ENCODE results near the gene KRTAP25-1. TPM values are rescaled to one million over a fixed set of nuclear protein-coding genes. Genes with fewer than 3 reads are reported as not detected.

The KRTAP25-1 gene
- total RNA-seq, 4 donors from 2014 or later, result not detected

DNA sequence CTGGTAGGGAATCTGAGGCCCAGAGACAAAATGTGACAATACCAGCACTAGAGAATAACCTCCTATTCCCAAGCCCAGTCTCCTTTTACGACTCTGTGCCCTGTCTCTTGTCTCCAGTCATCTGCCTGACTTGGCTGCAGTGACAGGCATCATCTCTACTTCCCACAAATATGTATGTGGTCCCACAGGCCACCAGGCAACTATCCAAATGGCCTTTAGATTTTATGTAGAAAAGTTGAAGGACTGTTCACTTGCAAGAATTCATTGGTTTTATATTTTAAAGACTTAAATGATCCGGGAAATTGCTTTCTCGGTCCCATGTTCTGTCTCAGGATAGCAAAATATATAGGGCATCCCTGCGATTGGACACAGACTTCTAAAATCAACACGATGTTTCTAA is 18.2 kb downstream of the KRTAP25-1 start:
- Histone ChIP-seq H3K27me3 (no peaks in the 10 kb centered on the region), H3K27ac (replicated peaks in 1 of 4) (no peak overlapping the region), H3K4me3 (no peak overlapping the region), H3K9me3 (peaks cover 0 to 4% (median 0%) of the 10 kb centered on the region in 4 donors), H3K4me1 (no peaks in the 10 kb centered on the region), H3K36me3 (no peaks in the 10 kb centered on the region)
- intact Hi-C loops (cut with DNase I), result no loop called here
- TF ChIP-seq POLR2A (IDR thresholded peaks at IDR 0.05; ENCODE audit: low read depth) (no peak), EP300 (IDR thresholded peaks at IDR 0.05) (no peak), POLR2AphosphoS5 (IDR thresholded peaks at IDR 0.05) (no peak)
- TF ChIP-seq, protein P1, sequence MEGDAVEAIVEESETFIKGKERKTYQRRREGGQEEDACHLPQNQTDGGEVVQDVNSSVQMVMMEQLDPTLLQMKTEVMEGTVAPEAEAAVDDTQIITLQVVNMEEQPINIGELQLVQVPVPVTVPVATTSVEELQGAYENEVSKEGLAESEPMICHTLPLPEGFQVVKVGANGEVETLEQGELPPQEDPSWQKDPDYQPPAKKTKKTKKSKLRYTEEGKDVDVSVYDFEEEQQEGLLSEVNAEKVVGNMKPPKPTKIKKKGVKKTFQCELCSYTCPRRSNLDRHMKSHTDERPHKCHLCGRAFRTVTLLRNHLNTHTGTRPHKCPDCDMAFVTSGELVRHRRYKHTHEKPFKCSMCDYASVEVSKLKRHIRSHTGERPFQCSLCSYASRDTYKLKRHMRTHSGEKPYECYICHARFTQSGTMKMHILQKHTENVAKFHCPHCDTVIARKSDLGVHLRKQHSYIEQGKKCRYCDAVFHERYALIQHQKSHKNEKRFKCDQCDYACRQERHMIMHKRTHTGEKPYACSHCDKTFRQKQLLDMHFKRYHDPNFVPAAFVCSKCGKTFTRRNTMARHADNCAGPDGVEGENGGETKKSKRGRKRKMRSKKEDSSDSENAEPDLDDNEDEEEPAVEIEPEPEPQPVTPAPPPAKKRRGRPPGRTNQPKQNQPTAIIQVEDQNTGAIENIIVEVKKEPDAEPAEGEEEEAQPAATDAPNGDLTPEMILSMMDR (IDR thresholded peaks at IDR 0.05), result no peak
- 78% methylated on average over 5 of the region's 5 CpGs for WGBS
- DNase-seq (ENCODE audit: extremely low spot score), result no peak

DNA sequence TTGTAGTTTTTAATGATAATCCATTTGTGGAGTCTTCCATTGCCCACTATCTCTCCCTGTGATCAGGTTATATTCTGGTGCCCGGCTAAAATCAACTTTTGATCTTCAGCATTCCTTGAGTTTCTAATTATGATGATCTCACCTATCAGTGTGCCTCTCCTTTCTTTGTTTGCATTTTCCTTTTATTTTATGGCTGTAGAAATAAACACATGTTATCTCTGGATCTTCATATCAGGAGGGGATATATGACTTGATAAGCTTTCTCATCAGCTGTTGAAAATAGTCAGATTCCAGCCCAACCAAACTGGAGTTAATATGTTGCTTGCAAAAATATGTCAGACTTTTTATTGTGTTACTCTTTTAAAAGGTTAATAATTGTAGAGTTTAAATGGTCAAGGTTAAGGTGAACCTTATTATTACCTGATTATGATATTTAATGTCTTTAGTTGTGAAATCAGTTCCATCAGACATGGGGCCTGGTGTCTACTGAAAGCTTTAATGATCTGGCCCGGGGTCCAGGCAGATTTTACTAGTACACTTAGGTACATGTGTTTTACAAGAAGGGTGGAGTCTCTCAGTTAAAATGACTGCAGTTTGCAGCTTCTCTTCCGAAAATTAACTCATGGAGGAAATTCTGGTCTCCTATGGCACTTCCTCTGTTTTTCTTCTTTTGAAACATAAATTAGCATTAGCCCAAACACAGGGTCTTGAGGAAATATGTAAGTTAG is 19.3 kb downstream of the KRTAP25-1 start:
- TF ChIP-seq POLR2AphosphoS5 (IDR thresholded peaks at IDR 0.05) (no peak), EP300 (IDR thresholded peaks at IDR 0.05) (no peak), POLR2A (IDR thresholded peaks at IDR 0.05; ENCODE audit: low read depth) (no peak)
- TF ChIP-seq, protein P1 (IDR thresholded peaks at IDR 0.05), result no peak
- 65% methylated on average over 3 of the region's 3 CpGs for WGBS
- Histone ChIP-seq H3K4me3 (no peak overlapping the region), H3K4me1 (no peaks in the 10 kb centered on the region), H3K27me3 (no peaks in the 10 kb centered on the region), H3K27ac (replicated peaks in 1 of 4) (no peak overlapping the region), H3K36me3 (no peaks in the 10 kb centered on the region), H3K9me3 (peaks cover 0 to 6% (median 2%) of the 10 kb centered on the region in 4 donors)
- intact Hi-C loops (cut with DNase I), result no loop called here
- no peak for DNase-seq (ENCODE audit: extremely low spot score)

DNA sequence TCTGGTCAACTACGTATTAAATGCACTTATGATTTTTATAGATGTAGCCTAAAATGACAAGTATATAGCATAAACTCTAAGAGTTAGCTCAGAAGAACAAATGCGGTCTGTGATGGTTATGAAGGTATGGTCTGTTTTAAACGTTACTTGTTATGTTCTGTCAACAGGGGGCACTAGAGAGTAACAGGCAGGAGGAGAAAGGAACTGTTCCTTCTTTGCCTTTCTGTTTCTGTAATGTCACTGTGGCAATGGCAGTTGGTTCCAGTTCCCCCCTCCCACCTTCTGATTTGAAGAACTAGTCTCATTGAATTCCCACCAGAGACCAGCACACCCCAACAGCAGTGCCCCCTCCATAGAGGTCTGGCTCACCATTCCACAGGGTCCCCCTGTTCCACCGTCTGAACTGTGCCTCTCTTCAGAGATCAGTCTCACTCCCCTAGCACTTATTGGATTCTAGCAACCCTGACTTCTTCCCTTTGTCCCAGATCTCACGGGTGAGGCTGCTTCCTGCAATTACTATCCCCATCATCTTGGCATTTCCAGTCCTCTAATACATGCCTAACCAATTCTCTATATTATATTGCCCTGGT is 20.6 kb downstream of the KRTAP25-1 start:
- WGBS, result 52% methylated on average over 5 of the region's 5 CpGs
- Histone ChIP-seq H3K27me3 (no peaks in the 10 kb centered on the region), H3K27ac (replicated peaks in 1 of 4) (no peak overlapping the region), H3K4me3 (no peak overlapping the region), H3K4me1 (no peaks in the 10 kb centered on the region), H3K36me3 (no peaks in the 10 kb centered on the region), H3K9me3 (peaks cover 0 to 6% (median 2%) of the 10 kb centered on the region in 4 donors)
- TF ChIP-seq EP300 (IDR thresholded peaks at IDR 0.05), result no peak
- TF ChIP-seq POLR2AphosphoS5 (IDR thresholded peaks at IDR 0.05), result no peak
- TF ChIP-seq POLR2A (IDR thresholded peaks at IDR 0.05; ENCODE audit: low read depth), result no peak
- DNase-seq (ENCODE audit: extremely low spot score), result no peak
- intact Hi-C loops (cut with DNase I), result no loop called here

DNA sequence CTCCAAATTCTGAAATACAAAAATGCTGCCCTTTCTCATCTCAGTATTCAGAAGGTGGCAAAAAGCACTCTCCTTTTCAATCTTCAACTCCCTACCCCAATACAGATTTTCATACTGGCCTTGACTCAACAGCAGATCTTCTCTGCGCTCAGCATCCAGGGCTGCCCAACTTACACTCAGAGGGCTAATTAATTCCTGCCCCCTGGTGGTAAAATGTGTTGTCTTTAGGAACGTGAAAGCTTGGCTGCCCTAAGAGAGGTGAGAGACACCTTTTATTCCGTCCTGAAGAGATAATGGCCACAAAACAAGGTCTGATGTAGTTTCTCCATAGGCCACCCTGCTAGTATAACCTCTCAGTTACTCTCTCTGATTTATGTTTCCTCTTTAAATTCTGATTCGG is 31.5 kb downstream of the KRTAP25-1 start:
- no peaks in the 10 kb centered on the region for H3K27me3 ChIP-seq
- H3K27ac ChIP-seq (replicated peaks in 1 of 4), result no peak overlapping the region
- no peaks in the 10 kb centered on the region for H3K9me3 ChIP-seq
- no peak for DNase-seq (ENCODE audit: extremely low spot score)
- 72% methylated on average over 4 of the region's 4 CpGs for WGBS
- TF ChIP-seq, protein P1 (IDR thresholded peaks at IDR 0.05), result no peak
- TF ChIP-seq POLR2AphosphoS5 (IDR thresholded peaks at IDR 0.05) (no peak), POLR2A (IDR thresholded peaks at IDR 0.05; ENCODE audit: low read depth) (no peak), EP300 (IDR thresholded peaks at IDR 0.05) (no peak)
- H3K4me3 ChIP-seq, result no peak overlapping the region
- H3K36me3 ChIP-seq, result no peaks in the 10 kb centered on the region
- intact Hi-C loops (cut with DNase I), result no loop called here
- no peaks in the 10 kb centered on the region for H3K4me1 ChIP-seq

DNA sequence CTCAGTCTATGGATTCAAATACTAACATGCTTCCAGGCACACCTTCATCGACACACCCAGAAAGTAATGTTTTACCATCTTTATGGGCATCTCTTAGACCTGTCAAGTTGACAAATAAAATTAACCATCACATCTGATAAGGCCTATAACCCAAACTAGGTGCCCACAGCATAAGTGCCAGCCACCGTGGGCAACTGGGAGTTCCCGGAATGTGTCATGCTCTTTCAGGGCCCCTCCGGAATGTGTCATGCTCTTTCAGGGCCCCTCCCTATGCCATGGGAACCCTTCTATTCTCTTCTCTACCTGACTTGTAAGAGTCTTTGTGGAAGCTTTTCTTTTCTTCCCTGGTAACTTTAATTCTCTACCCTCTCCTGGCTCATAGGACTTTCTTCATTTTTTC is 33.2 kb downstream of the KRTAP25-1 start:
- Histone ChIP-seq H3K36me3 (no peaks in the 10 kb centered on the region), H3K9me3 (peaks cover 0 to 4% (median 0%) of the 10 kb centered on the region in 4 donors), H3K4me1 (no peaks in the 10 kb centered on the region), H3K27me3 (no peaks in the 10 kb centered on the region), H3K4me3 (no peak overlapping the region), H3K27ac (replicated peaks in 1 of 4) (no peak overlapping the region)
- intact Hi-C loops (cut with DNase I), result no loop called here
- TF ChIP-seq EP300 (IDR thresholded peaks at IDR 0.05) (no peak), POLR2AphosphoS5 (IDR thresholded peaks at IDR 0.05) (no peak), POLR2A (IDR thresholded peaks at IDR 0.05; ENCODE audit: low read depth) (no peak)
- TF ChIP-seq, protein P1 (IDR thresholded peaks at IDR 0.05), result no peak
- 90% methylated on average over 4 of the region's 4 CpGs for WGBS
- no peak for DNase-seq (ENCODE audit: extremely low spot score)
